ENCODE measurements around the gene FMN2. TPM values are rescaled to one million over a fixed set of nuclear protein-coding genes. Genes with fewer than 3 reads are reported as not detected.
A peak's percentile ranks its signal among the peaks of the same experiment; 100 is the strongest.
"Not testable (repeated sequence)": the region's sequence is repeated elsewhere in the genome, so short reads cannot be mapped to it uniquely, and the experiment has no call there.

The FMN2 gene
- total RNA-seq, 4 donors from 2014 or later, result 0.11 to 0.89 TPM; not detected in 2

DNA sequence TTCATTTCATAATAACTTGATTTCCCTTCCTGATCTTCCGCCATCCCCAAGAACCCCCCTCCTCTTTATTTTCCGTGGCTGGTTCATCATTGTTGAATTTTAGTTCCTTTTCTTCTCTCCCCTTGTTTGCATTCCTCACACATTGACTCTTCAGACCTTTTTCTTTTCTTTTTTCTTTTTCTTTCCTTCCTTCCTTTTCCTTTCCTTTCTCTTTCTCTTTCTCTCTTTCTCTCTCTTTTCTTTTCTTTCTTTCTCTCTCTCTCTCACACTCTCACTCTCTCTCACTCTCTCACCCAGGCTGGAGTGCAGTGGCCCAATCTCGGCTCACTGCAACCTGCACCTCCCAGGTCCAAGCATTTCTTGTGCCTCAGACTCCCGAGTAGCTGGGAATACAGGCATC is 231.3 kb downstream of the FMN2 start:
- no peaks in the 10 kb centered on the region for H3K36me3 ChIP-seq
- H3K4me1 ChIP-seq, result no peaks in the 10 kb centered on the region
- H3K9me3 ChIP-seq, result no peaks in the 10 kb centered on the region
- 84% methylated on average over 4 of the region's 4 CpGs for WGBS
- TF ChIP-seq EP300 (IDR thresholded peaks at IDR 0.05) (no peak), POLR2AphosphoS5 (IDR thresholded peaks at IDR 0.05) (no peak)
- no peak for DNase-seq (ENCODE audit: low spot score in 2 of 2)
- H3K27ac ChIP-seq, result no peak overlapping the region
- H3K4me3 ChIP-seq, result no peak overlapping the region
- no peaks in the 10 kb centered on the region for H3K27me3 ChIP-seq

- 82% methylated on average over 1 of the region's 1 CpG for WGBS
Measured at GRCh38 chr1:240328382-240328781, 236.7 kb downstream of the FMN2 start.

DNA sequence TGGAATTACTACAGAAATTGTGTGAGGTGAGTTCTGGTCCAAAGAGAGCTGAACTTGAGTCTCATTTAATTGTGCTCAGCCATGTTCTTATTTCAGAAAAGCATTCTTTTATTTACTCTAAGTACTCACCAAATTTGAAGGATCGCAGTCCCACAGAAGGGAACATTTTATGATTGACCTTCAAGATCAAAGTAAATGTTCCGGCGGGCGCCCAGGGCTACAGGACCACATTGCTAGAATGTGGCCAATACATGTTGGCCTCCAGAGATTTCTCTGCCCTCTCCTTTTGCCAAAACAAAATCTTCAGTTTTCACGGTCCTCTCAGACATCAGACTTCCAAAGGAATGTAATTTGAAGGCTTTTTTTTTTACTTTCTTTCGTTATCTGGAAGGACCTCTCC is 237.8 kb downstream of the FMN2 start:
- WGBS, result 56% methylated on average over 6 of the region's 6 CpGs
- no peak for DNase-seq (ENCODE audit: low spot score in 2 of 2)
- no peak overlapping the region for H3K27ac ChIP-seq
- H3K4me3 ChIP-seq, result no peak overlapping the region
- H3K9me3 ChIP-seq, result no peaks in the 10 kb centered on the region
- no peaks in the 10 kb centered on the region for H3K4me1 ChIP-seq
- H3K36me3 ChIP-seq, result no peaks in the 10 kb centered on the region
- no peaks in the 10 kb centered on the region for H3K27me3 ChIP-seq
- TF ChIP-seq EP300 (IDR thresholded peaks at IDR 0.05), result no peak
- TF ChIP-seq CTCF (IDR thresholded peaks at IDR 0.05), result no peak
- TF ChIP-seq POLR2A (IDR thresholded peaks at IDR 0.05), result no peak
- TF ChIP-seq POLR2AphosphoS5 (IDR thresholded peaks at IDR 0.05), result no peak

More at GRCh38 chr1:240328382-240328781, 236.7 kb downstream of the FMN2 start:
- not testable (repeated sequence) for H3K27me3 ChIP-seq; H3K27ac ChIP-seq; H3K4me1 ChIP-seq; H3K9me3 ChIP-seq; H3K4me3 ChIP-seq; H3K36me3 ChIP-seq; DNase-seq (ENCODE audit: low spot score in 2 of 2)

GRCh38 chr1:240332672-240333071 is 241.0 kb downstream of the FMN2 start:
- H3K27me3 ChIP-seq, result no peaks in the 10 kb centered on the region
- no peaks in the 10 kb centered on the region for H3K9me3 ChIP-seq
- H3K27ac ChIP-seq, result no peak overlapping the region
- DNase-seq (ENCODE audit: low spot score in 2 of 2), result no peak
- 40% methylated on average over 3 of the region's 3 CpGs for WGBS
- TF ChIP-seq POLR2A (IDR thresholded peaks at IDR 0.05) (no peak), POLR2AphosphoS5 (IDR thresholded peaks at IDR 0.05) (no peak), EP300 (IDR thresholded peaks at IDR 0.05) (no peak), CTCF (IDR thresholded peaks at IDR 0.05) (no peak)
- no peaks in the 10 kb centered on the region for H3K36me3 ChIP-seq
- H3K4me1 ChIP-seq, result no peaks in the 10 kb centered on the region
- no peak overlapping the region for H3K4me3 ChIP-seq

DNA sequence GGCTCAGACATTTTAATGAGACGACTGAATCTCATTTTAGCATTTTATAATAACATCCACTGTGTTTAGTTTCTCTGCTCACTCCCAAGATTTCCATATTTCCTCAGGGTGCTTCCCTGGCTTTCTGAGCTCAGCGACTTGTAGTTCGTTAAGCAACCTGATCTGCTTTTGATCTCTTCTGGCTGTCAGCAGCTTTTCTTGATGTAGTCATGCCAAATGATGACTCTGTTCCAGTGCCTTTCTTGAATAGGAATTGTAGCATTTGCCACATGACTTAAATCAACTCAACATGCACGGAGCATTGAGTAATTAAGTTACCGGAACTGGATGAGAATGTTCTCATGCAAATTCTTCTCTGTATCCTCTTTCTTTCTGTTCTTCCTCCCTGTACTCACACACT is 246.1 kb downstream of the FMN2 start:
- WGBS, result 14% methylated on average over 5 of the region's 5 CpGs
- H3K4me1 ChIP-seq, result no peaks in the 10 kb centered on the region
- no peaks in the 10 kb centered on the region for H3K9me3 ChIP-seq
- no peak for DNase-seq (ENCODE audit: low spot score in 2 of 2)
- H3K27me3 ChIP-seq, result no peaks in the 10 kb centered on the region
- H3K4me3 ChIP-seq, result no peak overlapping the region
- TF ChIP-seq EP300 (IDR thresholded peaks at IDR 0.05) (no peak), POLR2AphosphoS5 (IDR thresholded peaks at IDR 0.05) (peak in 2 of 3 donors; percentile 38 to 89)
- no peaks in the 10 kb centered on the region for H3K36me3 ChIP-seq
- H3K27ac ChIP-seq, result no peak overlapping the region

DNA sequence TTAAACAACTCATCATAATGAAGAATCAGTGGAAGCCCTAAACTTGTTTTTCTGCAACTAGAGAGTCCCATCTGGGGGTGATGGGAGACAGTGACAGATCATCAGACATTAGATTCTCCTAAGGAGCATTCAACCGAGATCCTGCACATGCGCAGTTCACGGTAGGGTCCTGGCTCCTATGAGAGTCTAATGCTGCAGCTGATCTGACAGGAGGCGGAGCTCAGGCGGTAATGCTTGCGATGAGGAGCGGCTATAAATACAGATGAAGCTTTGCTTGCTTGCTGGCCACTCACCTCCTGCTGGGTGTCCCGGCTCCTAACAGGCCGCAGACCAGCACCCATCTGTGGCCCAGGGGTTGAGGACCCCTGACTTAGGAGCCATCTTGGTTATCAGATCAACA is 247.2 kb downstream of the FMN2 start:
- Histone ChIP-seq H3K4me3 (no peak overlapping the region), H3K4me1 (no peaks in the 10 kb centered on the region), H3K27ac (no peak overlapping the region), H3K27me3 (no peaks in the 10 kb centered on the region), H3K36me3 (no peaks in the 10 kb centered on the region), H3K9me3 (no peaks in the 10 kb centered on the region)
- 90% methylated on average over 9 of the region's 9 CpGs for WGBS
- TF ChIP-seq CTCF (IDR thresholded peaks at IDR 0.05), result no peak
- TF ChIP-seq POLR2AphosphoS5 (IDR thresholded peaks at IDR 0.05), result no peak
- TF ChIP-seq EP300 (IDR thresholded peaks at IDR 0.05), result no peak
- no peak for TF ChIP-seq POLR2A (IDR thresholded peaks at IDR 0.05)
- no peak for DNase-seq (ENCODE audit: low spot score in 2 of 2)
